Retinal pigment epithelial cell (primary cell): ENCODE results near the gene MFAP2.
A peak's percentile ranks its signal among the peaks of the same experiment; 100 is the strongest.

Source experiments
- DNase-seq: peaks from one replicate; pipeline ENCODE4 v3.0.0-alpha.2; 2010; ENCODE audit warnings: low read depth
- H3K4me3 ChIP-seq: 2 replicates; pipeline ENCODE4 v1.5.1; 2011; ENCODE audit warnings: mild to moderate bottlenecking, low read length, control low read depth, moderate library complexity
- CTCF ChIP-seq: conservative IDR thresholded peaks from 2 replicates; pipeline ENCODE4 v1.5.1; 2011; ENCODE audit warnings: low read depth, low read length, control low read depth, inconsistent platforms

MFAP2 gene

GRCh38 chr1:16982902-16983301 lies 2.5 kb upstream of the MFAP2 start:
- H3K4me3 ChIP-seq: no peak overlapping the region
- DNase-seq: no peak
- no peak for TF ChIP-seq CTCF

- TF ChIP-seq CTCF: no peak
- no peak for DNase-seq
- H3K4me3 ChIP-seq: no peak overlapping the region
Observed at GRCh38 chr1:16981269-16981849, 939 bp upstream of the MFAP2 start.

GRCh38 chr1:16979475-16980327 lies 719 bp downstream of the MFAP2 start:
- DNase-seq: no peak
- peak overlapping the region; percentile 71 for H3K4me3 ChIP-seq
- TF ChIP-seq CTCF: no peak

GRCh38 chr1:16978567-16979474 lies 1.6 kb downstream of the MFAP2 start:
- no peak for TF ChIP-seq CTCF
- H3K4me3 ChIP-seq: peak overlapping the region; percentile 71
- DNase-seq: peak; percentile 48

GRCh38 chr1:16978139-16978538 lies 2.3 kb downstream of the MFAP2 start:
- no peak for DNase-seq
- H3K4me3 ChIP-seq: no peak overlapping the region
- no peak for TF ChIP-seq CTCF

GRCh38 chr1:16977377-16977776 lies 3.0 kb downstream of the MFAP2 start:
- no peak overlapping the region for H3K4me3 ChIP-seq
- no peak for TF ChIP-seq CTCF
- no peak for DNase-seq
